Mammary epithelial cell (primary cell): ENCODE measurements around the gene MEGF11.

Source experiments
- CTCF ChIP-seq, 2 donors: IDR thresholded peaks in 1 of 2; conservative IDR thresholded peaks in 1 of 2; 2 replicates each; pipeline ENCODE4 v1.5.1; 2011 to 2012; ENCODE audit warnings: inconsistent platforms in 2 of 2, low read length in 2 of 2, mild to moderate bottlenecking in 2 of 2, control low read depth in 1 of 2, low read depth in 1 of 2; ENCODE audit not compliant: insufficient read depth in 1 of 2; ENCODE audit errors: extremely low read depth in 1 of 2
- EZH2 ChIP-seq: IDR thresholded peaks from 2 replicates; pipeline ENCODE4 v1.6.1; 2012; ENCODE audit warnings: low read length, inconsistent platforms, borderline replicate concordance

GRCh38 chr15:65916041-65916663 lies 337.4 kb downstream of the MEGF11 start:
- TF ChIP-seq EZH2 (no peak), CTCF (conservative IDR thresholded peaks at IDR 0.05 in 1 of 2, IDR thresholded peaks at IDR 0.05 in 1 of 2; ENCODE audit: extremely low read depth in 1 of 2, insufficient read depth in 1 of 2, low read depth in 1 of 2, low read length in 2 of 2) (no peak)
